Transverse colon (tissue), 4 donors: ENCODE data around the gene EIF5AL1. TPM values are rescaled to one million over a fixed set of nuclear protein-coding genes. Genes with fewer than 3 reads are reported as not detected.

Experiments
- DNase-seq: peaks from one replicate; pipeline ENCODE4 v3.0.0-alpha.2; 2019
- H3K27ac ChIP-seq, 4 donors: fragments of 200-600 bp; sonication (generic); 2 replicates each; pipeline ENCODE4 v1.5.1; 2016 to 2018; ENCODE audit warnings: inconsistent platforms in 4 of 4
- H3K27me3 ChIP-seq: fragments of 200-600 bp; sonication (generic); 2 replicates; pipeline ENCODE4 v1.5.1; 2017; ENCODE audit warnings: inconsistent platforms
- H3K36me3 ChIP-seq, 4 donors: fragments of 200-600 bp; sonication (generic); 2 replicates each; pipeline ENCODE4 v1.5.1; 2017 to 2019; ENCODE audit warnings: inconsistent platforms in 4 of 4
- H3K4me1 ChIP-seq, 4 donors: fragments of 200-600 bp; sonication (generic); 2 replicates each; pipeline ENCODE4 v1.5.1; 2017 to 2020; ENCODE audit warnings: inconsistent platforms in 4 of 4
- H3K4me3 ChIP-seq, 4 donors: fragments of 200-600 bp; sonication (generic); 1 replicate in 1 of 4; 2 replicates in 3 of 4; pipeline versions ENCODE4 v1.5.1 to v1.6.1; 2017 to 2019; ENCODE audit warnings: inconsistent platforms in 4 of 4
- H3K9me3 ChIP-seq, 2 donors: fragments of 200-600 bp; sonication (generic); 2 replicates each; pipeline ENCODE4 v1.5.1; 2017 to 2019; ENCODE audit warnings: inconsistent platforms in 2 of 2
- CTCF ChIP-seq, 5 experiments: fragments of 200-600 bp in 3 of 5; fragments of 450-650 bp in 2 of 5; sonication (generic) in 3 of 5; IDR thresholded peaks; 1 replicate in 2 of 5; 2 replicates in 3 of 5; pipeline ENCODE4 v1.5.1; 2016 to 2017; ENCODE audit warnings: antibody characterized with exemption in 5 of 5, inconsistent platforms in 3 of 5, mild to moderate bottlenecking in 2 of 5, moderate library complexity in 1 of 5
- EP300 ChIP-seq: sonication (generic); formaldehyde crosslinking; IDR thresholded peaks from one replicate; pipeline ENCODE4 v1.6.1; 2017; ENCODE audit warnings: antibody characterized with exemption, low read depth
- POLR2A ChIP-seq: fragments of 450-650 bp; IDR thresholded peaks from one replicate; pipeline ENCODE4 v1.6.1; 2016; ENCODE audit warnings: antibody characterized with exemption, mild to moderate bottlenecking, moderate library complexity
- POLR2AphosphoS5 ChIP-seq, 3 donors: sonication (generic); formaldehyde crosslinking; IDR thresholded peaks; one replicate each; pipeline ENCODE4 v1.6.1; 2016; ENCODE audit warnings: antibody characterized with exemption in 3 of 3
- WGBS, 2 donors: methylation state at CpG; one replicate each; pipeline ENCODE4 v1.1.5; 2018; ENCODE audit warnings: low coverage in 1 of 2; 5-methylcytosine and 5-hydroxymethylcytosine counted together
- in situ Hi-C, 4 donors: fragments of 200-750 bp; cut with MboI; loops; one replicate each; pipeline versions ENCODE4 v1.15.0 to v1.15.1; 2017; ENCODE audit warnings: low sequenced_read_pairs in 3 of 4, low pct_ligation_motif_present in 1 of 4, low pct_unique_long_range_greater_than_20kb in 1 of 4
- intact Hi-C: fragments of 100-400 bp; cut with DNase I; formaldehyde crosslinking; loops from one replicate; pipeline ENCODE4 v1.15.1; 2023; ENCODE audit warnings: low total_unique reads
- total RNA-seq, 4 donors: library from RNA; depleted of rRNA; stranded (reverse); fragments of >200 nt; gene quantifications; one replicate each; pipeline ENCODE4 v1.1.0, GENCODE V29; 2016

EIF5AL1 gene
- total RNA-seq, 4 donors from 2014 or later: 0.16 to 0.27 TPM; not detected in 2

GRCh38 chr10:79491143-79491835, 21.0 kb upstream of the EIF5AL1 start:
- H3K4me1 ChIP-seq: peaks cover 0 to 10% (median 3%) of the 10 kb centered on the region in 4 donors
- whole genome bisulfite sequencing, 2 donors: 71 to 77% methylated on average over 3 to 6 of the region's 6 CpGs
- no peaks in the 10 kb centered on the region for H3K27me3 ChIP-seq
- in situ Hi-C loops: no loop called here
- intact Hi-C loops: no loop called here
- no peak for DNase-seq
- H3K9me3 ChIP-seq: no peaks in the 10 kb centered on the region
- no peak for TF ChIP-seq POLR2A
- no peak for TF ChIP-seq EP300
- no peak for TF ChIP-seq CTCF (IDR thresholded peaks at IDR 0.05)
- TF ChIP-seq POLR2AphosphoS5 (IDR thresholded peaks at IDR 0.05): no peak
- H3K4me3 ChIP-seq: no peak overlapping the region
- no peaks in the 10 kb centered on the region for H3K36me3 ChIP-seq
- peak overlapping the region in 3 of 4 donors; percentile 37 to 51 (median 46) for H3K27ac ChIP-seq

GRCh38 chr10:79492256-79492655, 20.1 kb upstream of the EIF5AL1 start:
- in situ Hi-C loops: no loop called here
- Histone ChIP-seq H3K27me3 (no peaks in the 10 kb centered on the region), H3K9me3 (no peaks in the 10 kb centered on the region), H3K4me3 (no peak overlapping the region), H3K4me1 (peaks cover 0 to 10% (median 3%) of the 10 kb centered on the region in 4 donors), H3K27ac (no peak overlapping the region), H3K36me3 (no peaks in the 10 kb centered on the region)
- WGBS, 2 donors: 90% methylated on average over 6 of the region's 6 CpGs; no CpG with 5 or more reads in 1 of the 2 donors
- TF ChIP-seq EP300 (no peak), CTCF (IDR thresholded peaks at IDR 0.05) (no peak), POLR2AphosphoS5 (IDR thresholded peaks at IDR 0.05) (no peak), POLR2A (no peak)
- no peak for DNase-seq
- intact Hi-C loops: no loop called here

GRCh38 chr10:79492839-79493238, 19.5 kb upstream of the EIF5AL1 start:
- no peaks in the 10 kb centered on the region for H3K9me3 ChIP-seq
- WGBS, 2 donors: 75 to 100% methylated on average over 1 to 3 of the region's 3 CpGs
- H3K27me3 ChIP-seq: no peaks in the 10 kb centered on the region
- peaks cover 0 to 8% (median 2%) of the 10 kb centered on the region in 4 donors for H3K4me1 ChIP-seq
- no peaks in the 10 kb centered on the region for H3K36me3 ChIP-seq
- in situ Hi-C loops: no loop called here
- DNase-seq: no peak
- H3K4me3 ChIP-seq: no peak overlapping the region
- H3K27ac ChIP-seq: no peak overlapping the region
- intact Hi-C loops: no loop called here
- TF ChIP-seq POLR2AphosphoS5 (IDR thresholded peaks at IDR 0.05) (no peak), CTCF (IDR thresholded peaks at IDR 0.05) (no peak), EP300 (no peak), POLR2A (no peak)

GRCh38 chr10:79493806-79494205, 18.5 kb upstream of the EIF5AL1 start:
- H3K27ac ChIP-seq: no peak overlapping the region
- DNase-seq: no peak
- H3K36me3 ChIP-seq: no peaks in the 10 kb centered on the region
- H3K4me3 ChIP-seq: no peak overlapping the region
- WGBS, 2 donors: 50 to 75% methylated on average over 1 of the region's 1 CpG
- intact Hi-C loops (no loop called here), in situ Hi-C loops (no loop called here)
- peaks cover 0 to 5% (median 0%) of the 10 kb centered on the region in 4 donors for H3K4me1 ChIP-seq
- H3K9me3 ChIP-seq: no peaks in the 10 kb centered on the region
- H3K27me3 ChIP-seq: no peaks in the 10 kb centered on the region
- TF ChIP-seq POLR2A: no peak
- no peak for TF ChIP-seq CTCF (IDR thresholded peaks at IDR 0.05)
- TF ChIP-seq POLR2AphosphoS5 (IDR thresholded peaks at IDR 0.05): no peak
